GM21737 (cell line): ENCODE results near the gene L3MBTL4.
A peak's percentile ranks its signal among the peaks of the same experiment; 100 is the strongest.

Source experiments
- ATAC-seq: cut with Tn5 transposase; IDR thresholded peaks from one replicate; pipeline ENCODE4 v1.9.1; 2021; ENCODE audit warnings: mild to moderate bottlenecking, moderate library complexity; ENCODE audit not compliant: unreplicated experiment

L3MBTL4 gene

DNA sequence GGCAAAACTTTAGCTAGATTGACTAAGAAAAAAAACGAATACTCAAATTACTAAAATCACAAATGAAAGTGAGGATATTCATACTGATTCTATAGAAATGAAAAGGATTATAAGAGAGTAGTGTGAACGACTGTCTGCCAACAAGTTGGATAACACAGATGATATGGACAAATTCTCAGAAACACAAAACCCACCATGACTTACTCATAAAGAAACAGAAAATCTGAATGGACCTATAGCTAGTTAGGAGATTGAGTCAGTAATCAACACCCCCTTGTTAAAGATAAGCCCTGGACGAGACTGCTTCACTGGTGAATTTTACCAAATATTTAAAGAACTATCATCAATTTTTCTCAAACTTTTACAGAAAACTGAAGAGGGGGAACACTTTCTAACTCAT is 410.6 kb downstream of the L3MBTL4 start:
- peak; percentile 57 for ATAC-seq

DNA sequence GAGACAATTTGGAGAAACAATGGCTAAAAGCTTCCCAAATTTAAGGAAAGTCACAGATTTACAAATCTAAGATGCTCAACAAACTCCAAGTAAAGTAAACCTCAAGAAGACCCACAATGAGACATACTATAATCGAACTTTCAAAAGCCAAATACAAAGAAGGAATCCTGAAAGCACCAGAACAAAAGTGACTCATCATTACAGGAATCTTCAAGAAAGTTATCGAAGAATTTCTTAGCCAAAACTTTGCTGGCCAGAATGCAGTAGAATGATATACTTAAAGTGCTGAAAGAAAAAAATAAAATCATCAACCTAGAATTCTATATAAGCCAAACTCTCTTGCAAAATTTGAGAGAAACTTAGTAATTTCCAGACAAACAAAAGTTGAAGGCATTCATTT is 412.8 kb downstream of the L3MBTL4 start:
- no peak for ATAC-seq

DNA sequence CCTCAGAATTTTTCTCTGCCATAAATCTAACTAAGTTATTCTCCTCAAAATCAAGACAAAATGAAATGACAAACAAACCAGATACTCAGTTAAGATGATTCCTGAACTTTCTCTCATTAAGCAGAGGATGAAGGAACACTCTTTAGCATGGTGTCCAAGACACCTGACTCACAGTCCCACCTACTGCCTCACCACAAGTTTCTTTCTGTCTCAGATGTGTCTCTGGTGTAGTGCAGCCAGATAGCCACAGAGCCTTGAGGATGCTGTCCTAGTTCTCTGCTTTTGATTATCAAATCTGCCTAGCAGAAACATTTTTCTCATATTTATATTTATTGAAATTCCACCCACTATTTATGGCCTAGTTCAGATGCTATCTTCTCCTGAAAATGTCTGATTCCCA is 415.8 kb downstream of the L3MBTL4 start:
- peak; percentile 87 for ATAC-seq

DNA sequence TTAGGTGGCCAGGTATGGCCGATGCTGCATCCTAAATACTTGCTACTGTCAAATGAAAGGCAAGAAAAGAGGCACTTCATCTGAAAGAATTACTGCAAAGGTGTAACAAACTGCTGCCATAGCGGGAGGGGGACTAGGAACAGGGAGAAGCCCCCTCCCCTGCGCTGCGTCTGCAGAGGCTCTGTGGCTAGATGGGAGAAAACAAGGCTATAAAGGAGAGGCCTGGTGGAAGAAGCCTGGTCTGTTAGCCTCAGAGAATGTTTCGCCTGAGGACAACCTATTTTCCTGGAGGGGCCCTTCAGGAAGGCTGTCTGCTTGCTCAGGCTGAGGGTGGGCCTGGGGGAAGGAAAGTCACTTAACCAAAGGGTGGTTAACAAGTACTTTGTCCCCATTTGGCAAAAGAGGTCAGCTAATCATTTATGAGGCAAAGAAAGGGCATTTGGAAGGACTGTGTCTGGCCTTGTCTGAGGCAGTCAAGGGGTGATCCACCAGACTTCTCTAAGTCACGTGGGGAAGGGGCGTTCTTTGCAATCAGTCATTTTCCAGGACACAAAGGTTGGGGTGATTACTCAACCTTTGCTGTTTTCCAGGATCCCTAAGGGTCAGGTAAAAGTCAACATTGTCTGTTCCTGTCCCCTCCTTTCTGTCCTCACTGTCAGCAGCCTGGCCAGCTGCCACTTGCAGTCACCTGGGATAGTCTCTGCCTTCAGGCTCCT is 416.4 kb downstream of the L3MBTL4 start:
- peak; percentile 23 for ATAC-seq

GRCh38 chr18:5997361-5997760 is 417.4 kb downstream of the L3MBTL4 start:
- ATAC-seq = no peak

DNA sequence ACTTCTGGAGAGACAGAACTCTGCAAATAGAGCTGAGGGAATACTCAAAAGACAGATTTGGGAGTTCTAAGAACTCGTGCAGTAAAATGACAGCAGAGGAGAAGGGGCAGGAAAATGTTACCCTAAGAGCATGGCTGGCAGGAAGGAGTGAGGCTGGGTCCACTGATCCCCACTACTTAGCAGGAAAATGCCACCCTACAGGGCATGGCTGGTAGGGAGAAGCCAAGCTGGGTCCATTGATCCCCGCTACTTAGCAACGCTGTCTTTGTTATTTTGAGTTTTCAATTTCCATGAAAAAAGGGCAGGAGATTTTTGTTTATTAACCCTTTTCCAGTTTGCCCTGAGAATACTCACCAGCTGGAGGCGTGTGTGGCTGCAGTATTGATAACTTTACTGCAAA is 419.1 kb downstream of the L3MBTL4 start:
- no peak for ATAC-seq

- no peak for ATAC-seq
Observed at GRCh38 chr18:5993938-5994337, 420.8 kb downstream of the L3MBTL4 start.

DNA sequence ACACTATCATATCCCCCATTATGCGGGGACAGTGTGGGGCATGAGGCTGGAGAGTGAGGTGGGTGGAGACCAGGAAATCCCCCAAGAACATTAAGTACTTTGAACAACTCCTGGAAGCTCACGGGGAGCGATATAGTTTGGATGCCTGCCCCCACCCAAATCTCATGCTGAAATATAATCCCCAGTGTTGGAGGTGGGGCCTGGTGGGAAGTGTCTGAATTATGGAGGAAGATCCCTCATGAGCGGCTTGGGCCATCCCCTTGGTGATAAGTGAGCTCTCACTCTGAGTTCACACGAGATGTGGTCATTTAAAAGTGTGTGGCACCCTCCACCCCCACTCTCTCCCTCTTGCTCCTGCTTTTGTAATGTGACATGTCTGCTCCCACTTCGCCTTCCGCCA is 422.3 kb downstream of the L3MBTL4 start:
- ATAC-seq = no peak

- no peak for ATAC-seq
Observed at GRCh38 chr18:5987249-5987648, 427.5 kb downstream of the L3MBTL4 start.

GRCh38 chr18:5986257-5986931 is 428.3 kb downstream of the L3MBTL4 start:
- ATAC-seq = no peak

- no peak for ATAC-seq
Observed at GRCh38 chr18:5984245-5984644, 430.5 kb downstream of the L3MBTL4 start.

DNA sequence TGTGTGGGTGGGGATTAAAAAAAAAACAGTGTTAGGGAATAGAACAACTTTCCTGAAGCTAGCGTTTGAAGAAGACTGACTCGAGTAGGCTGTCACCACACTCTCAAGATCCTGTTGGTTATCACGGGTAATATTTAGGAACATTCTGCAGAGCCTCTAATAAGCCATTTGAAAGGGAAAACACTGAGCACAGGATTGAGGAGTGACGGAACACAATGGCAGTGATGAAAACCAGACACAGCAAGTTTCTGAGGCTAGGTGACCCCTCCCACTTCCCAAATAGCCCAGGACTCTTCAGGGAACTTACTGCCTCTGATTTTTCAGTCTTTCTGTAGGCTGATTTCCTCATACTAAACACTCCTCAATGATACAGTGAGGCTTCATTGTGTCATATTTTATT is 431.2 kb downstream of the L3MBTL4 start:
- no peak for ATAC-seq

DNA sequence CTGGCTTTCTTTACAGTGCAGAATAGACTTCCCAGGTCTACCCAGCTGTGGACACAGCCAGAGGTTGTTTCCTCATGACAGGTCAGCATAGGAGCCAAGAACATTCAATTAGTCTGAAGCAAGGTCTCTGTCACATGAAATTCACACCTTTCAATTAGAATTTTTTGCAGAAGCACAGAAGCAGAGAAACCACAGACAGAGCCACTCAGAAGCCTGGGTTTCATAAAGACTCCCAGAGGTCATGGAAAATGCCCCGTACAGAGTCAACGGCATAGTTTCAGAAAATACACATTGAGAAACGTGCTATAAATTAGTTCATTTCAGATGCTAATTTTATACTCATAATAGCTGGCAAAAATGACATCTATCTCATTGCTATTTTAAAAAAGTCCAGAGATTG is 432.4 kb downstream of the L3MBTL4 start:
- ATAC-seq = peak; percentile 54

- ATAC-seq = no peak
Observed at GRCh38 chr18:5980721-5981120, 434.0 kb downstream of the L3MBTL4 start.

GRCh38 chr18:5979971-5980457 is 434.7 kb downstream of the L3MBTL4 start:
- peak; percentile 56 for ATAC-seq

DNA sequence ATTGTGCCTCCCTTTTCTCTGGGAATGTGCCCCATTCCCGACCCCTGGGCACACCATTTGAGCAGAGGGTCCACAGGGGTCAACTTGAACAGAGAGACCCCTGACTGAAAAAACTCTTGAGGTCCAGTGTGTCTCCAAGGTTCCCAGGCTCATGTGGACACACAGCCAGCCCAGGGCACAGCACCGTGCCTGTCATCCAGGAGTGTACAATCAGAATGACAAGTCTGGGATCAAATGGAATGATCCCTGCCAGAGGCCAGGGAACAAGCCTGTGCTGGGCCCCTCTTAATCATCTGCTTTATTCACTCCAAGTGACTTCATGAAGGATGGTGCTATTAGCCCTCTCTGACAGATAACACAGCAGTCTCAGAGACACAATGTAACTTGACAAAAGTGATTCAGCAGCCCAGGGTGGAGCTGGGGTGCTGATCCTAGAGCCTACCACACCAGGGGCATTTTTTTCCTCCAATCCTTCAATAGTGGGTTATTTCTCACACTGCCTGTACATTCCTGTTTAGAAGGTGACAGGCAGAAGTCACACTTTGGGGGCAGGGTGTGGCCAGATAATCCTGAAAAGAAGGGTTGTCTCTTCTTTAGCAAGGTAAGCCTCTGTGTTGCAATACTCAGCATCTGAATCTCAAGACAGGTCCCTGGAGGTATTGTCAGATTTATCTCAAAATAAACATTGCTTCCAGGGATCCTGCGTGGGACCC is 435.4 kb downstream of the L3MBTL4 start:
- no peak for ATAC-seq

DNA sequence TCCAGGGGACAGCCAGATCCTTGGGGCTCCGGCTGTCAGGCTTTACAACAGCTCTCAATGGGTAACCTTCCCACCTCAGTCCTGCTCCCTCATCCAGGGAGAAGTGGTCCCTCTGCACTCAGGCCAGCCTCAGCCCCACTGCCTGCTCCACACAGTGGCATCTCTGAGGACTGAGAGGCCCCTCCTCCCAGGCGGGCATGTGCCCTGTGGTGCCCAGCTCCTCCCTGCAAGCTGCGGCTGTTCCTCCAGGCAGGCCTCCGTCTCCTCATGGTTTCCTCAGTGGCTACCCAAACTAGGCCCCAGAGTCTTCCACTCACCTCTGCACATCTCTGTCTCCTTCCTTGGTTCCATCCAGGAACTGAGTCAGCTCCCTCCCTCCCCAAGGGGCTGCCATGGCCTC is 437.7 kb downstream of the L3MBTL4 start:
- ATAC-seq = no peak

GRCh38 chr18:5975111-5976002 is 439.4 kb downstream of the L3MBTL4 start:
- peak; percentile 57 for ATAC-seq

DNA sequence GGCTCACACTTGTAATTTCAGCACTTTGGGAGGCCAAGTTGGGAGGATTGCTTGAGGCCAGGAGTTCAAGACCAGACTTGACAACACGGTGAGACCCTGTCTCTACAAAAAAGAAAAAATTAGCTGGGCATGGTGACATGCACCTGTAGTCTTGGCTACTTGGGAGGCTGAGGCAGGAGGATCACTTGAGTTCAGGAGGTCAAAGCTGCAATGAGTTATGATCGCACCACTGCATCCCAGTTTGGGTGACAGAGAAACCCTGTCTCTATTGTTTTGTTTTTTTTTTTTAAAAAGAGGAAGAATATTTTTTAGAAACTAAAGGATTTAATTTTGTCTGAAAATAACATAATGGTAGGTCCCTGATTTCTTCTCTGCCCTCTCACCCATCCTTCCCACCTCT is 440.0 kb downstream of the L3MBTL4 start:
- peak; percentile 15 for ATAC-seq

DNA sequence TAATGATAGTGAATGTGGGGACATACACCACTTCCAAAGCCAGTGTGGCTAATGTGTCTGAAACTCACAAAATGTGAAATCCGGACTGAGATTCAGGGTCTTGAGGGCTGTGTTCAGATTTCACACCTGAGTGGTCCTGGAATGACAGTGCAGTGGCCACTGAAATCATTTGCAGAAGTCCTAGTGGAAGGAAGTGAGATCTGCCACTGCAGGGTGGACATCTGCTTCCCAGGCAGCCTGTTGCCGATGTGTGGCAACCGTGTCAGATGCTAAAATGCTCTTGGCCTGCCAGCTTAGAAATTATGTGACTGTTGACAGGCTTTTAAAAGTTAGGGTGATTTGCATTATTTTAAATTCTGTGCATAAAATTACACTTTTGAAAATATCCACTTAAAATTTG is 441.6 kb downstream of the L3MBTL4 start:
- no peak for ATAC-seq

DNA sequence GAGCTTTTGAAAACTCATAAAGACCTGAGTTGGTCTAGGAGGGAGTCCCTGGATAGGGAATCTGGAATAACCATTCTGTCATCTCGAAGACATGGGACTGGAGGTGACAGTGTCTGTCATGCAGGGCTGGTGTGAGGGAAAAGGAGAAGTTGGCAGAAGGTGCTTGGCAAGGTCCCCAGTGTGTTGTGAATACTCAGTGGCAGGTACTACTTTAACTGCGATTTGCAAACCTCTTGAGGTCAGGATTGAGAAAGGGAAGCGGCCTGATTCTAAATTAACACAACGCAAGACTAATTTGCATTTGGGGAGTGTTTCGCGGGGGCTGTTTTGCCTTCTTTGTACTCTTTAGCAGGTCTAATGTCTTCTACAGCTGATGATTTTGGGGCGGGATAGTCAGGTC is 442.4 kb downstream of the L3MBTL4 start:
- ATAC-seq = peak; percentile 38
